Mucosa of rectum (tissue), 2 donors: ENCODE results near the gene PTPN7.

Source experiments
- H3K27ac ChIP-seq, 2 donors: one replicate each; pipeline ENCODE4 v1.7.0; 2013; ENCODE audit warnings: inconsistent platforms in 2 of 2, low read depth in 2 of 2, low read length in 2 of 2
- H3K27me3 ChIP-seq, 2 donors: one replicate each; pipeline ENCODE4 v1.7.0; 2013; ENCODE audit warnings: low read length in 2 of 2; ENCODE audit not compliant: control insufficient read depth in 2 of 2, insufficient read depth in 2 of 2
- H3K36me3 ChIP-seq, 2 donors: one replicate each; pipeline ENCODE4 v1.7.0; 2013; ENCODE audit warnings: low read length in 2 of 2; ENCODE audit not compliant: control insufficient read depth in 2 of 2, insufficient read depth in 2 of 2
- H3K4me1 ChIP-seq, 2 donors: one replicate each; pipeline ENCODE4 v1.7.0; 2013; ENCODE audit warnings: low read length in 2 of 2, mild to moderate bottlenecking in 1 of 2; ENCODE audit not compliant: control insufficient read depth in 2 of 2, insufficient read depth in 2 of 2
- H3K4me3 ChIP-seq, 2 donors: one replicate each; pipeline ENCODE4 v1.7.0; 2013; ENCODE audit warnings: low read length in 2 of 2
- H3K9ac ChIP-seq, 2 donors: one replicate each; pipeline ENCODE4 v1.7.0; 2013; ENCODE audit warnings: low read length in 2 of 2, low read depth in 1 of 2, mild to moderate bottlenecking in 1 of 2
- H3K9me3 ChIP-seq, 2 donors: one replicate each; pipeline ENCODE4 v1.7.0; 2013; ENCODE audit warnings: low read length in 2 of 2; ENCODE audit not compliant: control insufficient read depth in 2 of 2
- donor health status: healthy.
- donor health status: Normal muscosa, but diverticular disease.

The PTPN7 gene

GRCh38 chr1:202160377-202160940, at the start of gene PTPN7:
PTPN7 (minus strand) TSS chr1:202160602; CDS start chr1:202159402, 1,200 bp downstream.
- peak within 1 kb of the TSS; percentile 66 to 86 for H3K27ac ChIP-seq
- H3K9ac ChIP-seq = peak within 1 kb of the TSS; percentile 64 to 80
- H3K36me3 ChIP-seq = no peaks in the 10 kb centered on the region
- H3K4me3 ChIP-seq = peak within 1 kb of the TSS; percentile 67 to 80
- H3K9me3 ChIP-seq = no peaks in the 10 kb centered on the region
- no peaks in the 10 kb centered on the region for H3K27me3 ChIP-seq
- H3K4me1 ChIP-seq = peaks cover 0 to 16% of the 10 kb centered on the region in 2 donors

- Histone ChIP-seq H3K27ac (no peak overlapping the region), H3K36me3 (no peaks in the 10 kb centered on the region), H3K27me3 (peaks cover 3% of the 10 kb centered on the region in 2 donors), H3K9ac (no peak overlapping the region), H3K9me3 (no peaks in the 10 kb centered on the region), H3K4me1 (no peaks in the 10 kb centered on the region), H3K4me3 (no peak overlapping the region)
Measured at GRCh38 chr1:202208351-202208857, 48.0 kb upstream of the PTPN7 start.

GRCh38 chr1:202207292-202207691, 46.9 kb upstream of the PTPN7 start:
- Histone ChIP-seq H3K4me1 (no peaks in the 10 kb centered on the region), H3K36me3 (no peaks in the 10 kb centered on the region), H3K27ac (no peak overlapping the region), H3K9ac (no peak overlapping the region), H3K9me3 (no peaks in the 10 kb centered on the region), H3K4me3 (no peak overlapping the region), H3K27me3 (peaks cover 0 to 3% of the 10 kb centered on the region in 2 donors)

GRCh38 chr1:202205523-202206190, 45.3 kb upstream of the PTPN7 start:
- Histone ChIP-seq H3K9me3 (no peaks in the 10 kb centered on the region), H3K4me3 (no peak overlapping the region), H3K27me3 (peaks cover 0 to 3% of the 10 kb centered on the region in 2 donors), H3K4me1 (no peaks in the 10 kb centered on the region), H3K9ac (no peak overlapping the region), H3K27ac (no peak overlapping the region), H3K36me3 (no peaks in the 10 kb centered on the region)

GRCh38 chr1:202204065-202204464, 43.7 kb upstream of the PTPN7 start:
- Histone ChIP-seq H3K36me3 (no peaks in the 10 kb centered on the region), H3K27me3 (no peaks in the 10 kb centered on the region), H3K4me1 (peaks cover 6 to 7% of the 10 kb centered on the region in 2 donors), H3K9me3 (no peaks in the 10 kb centered on the region), H3K4me3 (no peak overlapping the region), H3K9ac (no peak overlapping the region), H3K27ac (no peak overlapping the region)

- Histone ChIP-seq H3K36me3 (no peaks in the 10 kb centered on the region), H3K4me3 (no peak overlapping the region), H3K9me3 (no peaks in the 10 kb centered on the region), H3K27me3 (no peaks in the 10 kb centered on the region), H3K27ac (no peak overlapping the region), H3K9ac (no peak overlapping the region), H3K4me1 (peaks cover 7 to 12% of the 10 kb centered on the region in 2 donors)
Measured at GRCh38 chr1:202203238-202204039, 43.0 kb upstream of the PTPN7 start.

GRCh38 chr1:202202500-202203168, 42.2 kb upstream of the PTPN7 start:
- Histone ChIP-seq H3K4me1 (peaks cover 7 to 18% of the 10 kb centered on the region in 2 donors), H3K4me3 (no peak overlapping the region), H3K9ac (no peak overlapping the region), H3K9me3 (no peaks in the 10 kb centered on the region), H3K27me3 (no peaks in the 10 kb centered on the region), H3K27ac (no peak overlapping the region), H3K36me3 (no peaks in the 10 kb centered on the region)

- Histone ChIP-seq H3K27ac (no peak overlapping the region), H3K4me3 (no peak overlapping the region), H3K9ac (no peak overlapping the region), H3K27me3 (no peaks in the 10 kb centered on the region), H3K4me1 (peaks cover 10 to 20% of the 10 kb centered on the region in 2 donors), H3K9me3 (no peaks in the 10 kb centered on the region), H3K36me3 (no peaks in the 10 kb centered on the region)
Measured at GRCh38 chr1:202201971-202202370, 41.6 kb upstream of the PTPN7 start.

- H3K36me3 ChIP-seq = no peaks in the 10 kb centered on the region
- no peak overlapping the region for H3K9ac ChIP-seq
- no peaks in the 10 kb centered on the region for H3K27me3 ChIP-seq
- H3K4me3 ChIP-seq = no peak overlapping the region
- peaks cover 10 to 20% of the 10 kb centered on the region in 2 donors for H3K4me1 ChIP-seq
- H3K27ac ChIP-seq = no peak overlapping the region
- H3K9me3 ChIP-seq = no peaks in the 10 kb centered on the region
Measured at GRCh38 chr1:202201266-202201665, 40.9 kb upstream of the PTPN7 start.
